HG03469 (cell line): ENCODE measurements around the gene ZDHHC22.

Source experiments
- ATAC-seq: cut with Tn5 transposase; IDR thresholded peaks from one replicate; pipeline ENCODE4 v1.9.1; 2021; ENCODE audit warnings: mild to moderate bottlenecking, moderate library complexity, moderate number of reproducible peaks; ENCODE audit not compliant: unreplicated experiment

Gene ZDHHC22

DNA sequence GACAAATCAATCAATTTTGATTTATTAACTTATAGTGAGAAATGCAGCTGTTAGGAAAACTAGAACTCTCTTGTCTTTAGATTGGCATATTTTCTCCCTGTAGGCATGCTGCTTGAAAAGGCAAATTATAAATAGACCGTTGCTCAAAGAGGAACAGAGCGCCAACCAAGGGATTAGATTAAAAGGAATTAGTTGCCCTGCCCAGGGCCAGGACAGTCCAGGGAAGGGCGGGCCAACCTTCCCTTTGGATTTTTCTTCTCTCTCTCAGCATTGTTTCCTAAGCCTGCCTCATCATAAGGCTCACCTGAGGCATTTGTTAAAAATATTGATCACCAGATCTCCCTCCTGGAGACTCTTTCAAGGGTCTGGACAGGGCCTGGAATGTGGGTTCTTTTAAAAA lies 34.9 kb downstream of the ZDHHC22 start:
- no peak for ATAC-seq

DNA sequence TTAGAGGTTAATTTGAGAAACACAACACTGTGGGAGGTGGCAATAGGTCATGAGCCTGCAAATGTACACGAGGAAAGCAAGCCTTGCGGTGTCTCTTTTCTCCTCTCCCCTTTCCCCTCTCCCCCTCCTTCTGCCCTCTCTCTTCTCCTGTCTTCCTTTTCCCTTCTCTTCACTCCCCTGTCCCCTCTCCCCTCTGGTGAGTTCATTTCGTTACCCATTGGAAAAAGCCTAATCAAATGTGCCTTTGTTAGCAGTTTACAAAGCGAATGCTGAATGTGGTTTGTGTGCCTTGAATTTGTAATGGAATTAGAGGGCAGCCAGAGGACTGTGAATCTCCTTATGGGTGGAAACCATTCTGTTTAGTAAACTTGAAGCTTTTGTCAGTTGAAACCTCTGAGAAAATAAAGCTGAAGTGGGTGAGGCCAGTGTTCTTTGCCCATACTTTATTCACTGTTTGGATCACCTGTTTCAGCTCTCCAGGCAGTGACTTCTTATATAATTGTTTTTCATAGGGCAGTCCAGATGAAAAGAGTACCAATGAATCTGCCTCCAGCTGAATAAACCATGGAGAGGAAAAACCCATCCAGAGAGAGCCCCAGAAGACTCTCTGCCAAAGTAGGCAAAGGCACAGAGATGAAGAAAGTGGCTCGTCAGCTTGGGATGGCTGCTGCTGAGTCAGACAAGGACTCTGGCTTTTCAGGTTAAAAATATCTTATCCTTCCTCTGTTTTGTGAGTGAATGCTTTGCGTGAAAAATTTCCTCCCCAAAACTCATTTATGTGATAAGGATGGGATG lies 36.2 kb downstream of the ZDHHC22 start:
- ATAC-seq, result no peak

DNA sequence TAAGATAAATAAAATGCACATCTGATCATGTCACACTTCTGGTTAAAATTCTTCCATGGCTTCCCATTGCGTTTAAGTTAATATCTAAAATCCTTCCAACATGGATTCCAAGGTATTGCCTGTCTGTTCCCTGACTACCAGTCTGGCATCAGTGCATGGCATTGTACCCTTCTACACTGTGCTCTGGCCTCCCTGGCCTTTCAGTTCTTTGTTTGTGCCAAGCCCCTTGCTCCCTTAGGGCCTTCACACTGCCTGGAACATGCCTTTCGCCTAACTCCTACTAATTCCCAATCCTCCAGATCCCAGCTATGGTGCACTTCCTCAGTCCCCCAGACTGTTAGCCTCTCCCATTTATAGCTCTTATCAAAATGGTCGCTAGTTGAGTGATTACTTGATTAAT lies 37.2 kb downstream of the ZDHHC22 start:
- no peak for ATAC-seq

DNA sequence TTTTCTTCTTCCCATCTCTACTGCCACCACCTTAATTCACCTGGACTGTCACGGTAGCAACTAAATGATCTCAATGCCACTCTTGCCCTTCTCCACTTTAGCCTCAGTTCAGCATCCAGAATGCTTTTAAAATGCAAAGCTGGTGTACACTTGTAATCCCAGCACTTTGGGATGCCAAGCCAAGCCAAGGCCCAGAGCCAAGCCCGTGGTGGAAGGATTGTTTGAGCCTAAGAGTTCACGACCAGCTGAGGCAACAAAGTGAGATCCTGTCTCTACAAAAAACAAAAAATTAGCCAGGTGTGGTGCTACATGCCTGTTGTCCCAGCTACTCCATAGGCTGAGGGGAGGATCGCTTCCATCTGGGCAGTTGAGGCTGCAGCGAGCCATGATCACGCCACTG lies 37.6 kb downstream of the ZDHHC22 start:
- no peak for ATAC-seq

- no peak for ATAC-seq
Measured at GRCh38 chr14:77103475-77103874, 38.1 kb downstream of the ZDHHC22 start.

DNA sequence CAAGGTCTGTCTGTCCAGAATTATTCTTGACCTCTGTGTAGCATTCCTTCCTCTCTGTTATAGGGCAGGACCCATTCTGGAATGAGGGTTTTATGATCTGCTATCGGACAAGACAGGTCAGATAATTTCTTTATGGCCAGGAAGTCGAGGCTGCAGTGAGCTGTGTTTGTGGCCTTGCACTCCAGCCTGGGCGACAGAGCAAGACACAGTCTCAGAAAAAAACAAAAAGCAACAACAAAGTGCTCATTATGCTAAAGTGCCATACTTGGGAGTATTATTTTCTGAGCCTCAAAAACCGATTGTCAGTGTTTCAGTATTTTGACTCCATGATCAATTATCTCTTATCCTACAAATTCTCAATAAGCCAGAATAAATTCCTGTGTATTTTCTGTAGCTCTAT lies 39.4 kb downstream of the ZDHHC22 start:
- no peak for ATAC-seq

- ATAC-seq, result no peak
Measured at GRCh38 chr14:77100961-77101360, 40.6 kb downstream of the ZDHHC22 start.

DNA sequence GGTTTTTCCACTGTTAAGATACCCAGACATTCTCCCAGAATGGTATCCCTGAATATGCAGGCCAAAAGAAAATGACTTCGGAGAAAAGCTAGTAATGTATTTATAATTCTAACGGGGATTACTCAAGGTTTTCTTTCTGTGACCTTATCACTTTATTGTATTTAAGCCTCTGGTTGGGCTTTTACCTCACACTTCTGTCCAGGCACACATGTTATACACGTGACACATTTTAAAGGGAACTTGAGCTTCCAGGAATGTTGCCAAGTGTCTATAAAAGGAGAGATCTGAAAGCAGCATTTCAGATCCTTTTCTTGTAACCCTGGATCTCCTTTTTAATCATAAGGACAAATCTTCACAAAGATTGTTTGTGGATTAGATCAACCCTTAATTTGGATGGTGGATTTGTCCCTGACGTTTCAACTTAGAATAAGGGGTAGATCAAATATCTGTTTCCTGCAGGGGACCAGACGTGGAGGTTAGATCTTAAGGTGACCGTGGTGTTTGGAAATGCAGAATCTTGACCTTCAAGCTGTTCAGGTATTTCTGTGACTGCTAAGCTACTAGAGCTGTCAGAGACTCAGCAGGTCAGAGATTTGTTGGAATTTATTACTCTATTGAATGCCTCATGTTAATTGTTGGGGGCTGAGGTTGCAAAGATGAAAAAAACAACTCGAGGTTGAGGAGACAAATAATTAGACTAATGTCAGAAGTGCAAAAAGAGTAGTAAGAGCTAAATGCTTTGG lies 42.0 kb downstream of the ZDHHC22 start:
- ATAC-seq, result no peak

- no peak for ATAC-seq
Measured at GRCh38 chr14:77098529-77099353, 42.9 kb downstream of the ZDHHC22 start.

DNA sequence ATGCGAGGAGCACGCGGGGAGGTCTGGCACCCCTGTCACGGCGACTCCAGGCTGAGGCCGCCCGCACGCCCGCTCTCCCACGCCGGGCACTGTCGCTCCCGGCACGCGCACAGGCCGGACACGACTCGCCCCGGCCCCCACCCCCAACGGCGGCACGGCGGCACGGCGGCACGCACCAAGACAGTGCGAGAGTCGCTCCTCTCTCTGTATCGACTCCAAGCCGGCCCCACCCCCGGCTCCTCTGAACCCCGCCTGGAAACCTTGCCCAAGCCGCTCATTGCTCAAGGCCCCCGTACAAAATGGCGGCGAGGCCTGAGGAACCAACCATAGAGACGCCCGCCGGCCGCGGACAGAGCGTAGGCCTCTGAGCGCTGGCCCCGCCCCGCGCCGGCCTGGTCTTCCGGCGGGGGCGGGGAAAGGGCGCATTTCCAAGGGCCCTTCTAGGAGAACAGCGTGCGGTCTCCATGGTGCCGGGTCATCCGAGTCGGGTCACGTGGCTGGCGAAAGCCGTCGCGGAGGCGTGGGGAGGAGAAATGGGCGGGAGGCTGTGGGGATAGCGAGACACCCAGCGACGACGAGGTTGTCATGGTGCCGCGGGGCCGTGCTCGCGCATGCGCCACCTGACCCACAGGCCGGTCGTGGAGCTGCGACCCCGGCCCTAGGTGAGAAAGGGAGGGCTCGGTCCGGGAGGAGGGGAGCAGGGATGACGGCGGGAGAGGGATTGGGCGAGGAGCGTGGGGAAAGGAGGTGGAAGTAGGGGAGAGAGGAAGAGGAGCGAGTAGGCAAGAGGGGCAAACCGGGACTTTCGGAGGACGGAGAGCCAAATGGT lies 43.7 kb downstream of the ZDHHC22 start, which contains the start of gene CIPC:
Gene CIPC (plus strand): TSS at position 559 of the 829 bp plus-strand sequence. CDS start 7,451 bp downstream, outside the sequence.
- peak; percentile 63 for ATAC-seq

DNA sequence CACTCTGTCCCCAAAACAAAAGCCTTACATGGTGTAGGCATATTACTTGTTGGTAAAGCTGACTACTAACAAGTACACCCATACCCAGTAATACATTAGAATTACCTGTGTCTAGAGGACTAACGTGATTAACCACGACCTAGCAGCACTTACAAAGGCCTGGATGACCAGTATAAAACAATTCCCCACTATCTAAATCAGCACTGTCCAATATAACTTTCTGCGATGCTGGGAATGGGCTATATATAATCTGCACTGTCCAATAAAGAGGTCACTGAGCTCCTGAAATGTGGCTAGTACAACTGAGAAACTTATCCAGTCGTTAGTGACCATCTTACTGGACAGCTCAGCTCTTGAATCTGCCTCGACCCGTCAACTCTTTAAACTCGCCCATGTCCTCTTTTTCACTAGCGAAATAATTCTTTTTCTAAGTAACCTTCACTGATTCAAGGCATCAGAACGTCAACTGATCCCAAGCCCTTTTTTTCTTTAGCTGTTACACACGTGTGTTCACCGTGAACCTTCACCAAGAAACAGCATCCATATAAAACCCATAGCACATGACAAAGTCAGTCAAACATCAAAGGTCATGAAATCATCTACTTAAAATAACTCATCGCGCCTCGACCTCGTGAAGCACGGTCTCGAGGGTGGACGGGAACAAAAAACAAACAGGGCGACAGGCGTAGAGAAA lies 44.4 kb downstream of the ZDHHC22 start:
- no peak for ATAC-seq

DNA sequence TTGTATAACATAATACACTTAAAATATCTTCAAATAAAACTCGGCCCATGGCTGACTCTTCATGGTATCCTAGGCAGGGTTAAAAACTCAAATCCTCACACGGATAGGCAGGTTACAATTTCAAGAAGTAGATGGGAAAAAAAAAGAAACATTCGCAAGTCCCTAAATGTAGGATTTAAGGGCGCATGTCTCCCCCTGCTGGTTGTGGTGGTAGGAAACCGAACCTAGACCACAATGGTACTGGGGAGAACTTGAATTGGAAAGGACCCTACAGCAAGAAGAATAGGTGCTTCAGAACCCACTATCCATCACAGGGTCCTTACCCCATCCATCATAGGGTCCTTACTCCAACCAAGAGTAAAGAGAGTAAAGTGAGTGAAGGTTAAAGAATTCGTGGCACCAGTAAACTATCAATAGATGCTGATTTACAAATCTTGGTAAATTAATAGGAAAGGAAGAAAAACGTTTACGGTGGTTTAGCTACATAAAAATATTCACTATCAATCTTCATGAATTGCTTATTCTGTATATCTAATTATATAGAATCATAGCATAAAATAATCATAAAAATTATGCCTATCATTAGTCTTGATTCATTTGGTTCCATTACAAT lies 46.8 kb downstream of the ZDHHC22 start:
- ATAC-seq, result no peak

GRCh38 chr14:77092676-77093075 lies 48.9 kb downstream of the ZDHHC22 start:
- no peak for ATAC-seq

DNA sequence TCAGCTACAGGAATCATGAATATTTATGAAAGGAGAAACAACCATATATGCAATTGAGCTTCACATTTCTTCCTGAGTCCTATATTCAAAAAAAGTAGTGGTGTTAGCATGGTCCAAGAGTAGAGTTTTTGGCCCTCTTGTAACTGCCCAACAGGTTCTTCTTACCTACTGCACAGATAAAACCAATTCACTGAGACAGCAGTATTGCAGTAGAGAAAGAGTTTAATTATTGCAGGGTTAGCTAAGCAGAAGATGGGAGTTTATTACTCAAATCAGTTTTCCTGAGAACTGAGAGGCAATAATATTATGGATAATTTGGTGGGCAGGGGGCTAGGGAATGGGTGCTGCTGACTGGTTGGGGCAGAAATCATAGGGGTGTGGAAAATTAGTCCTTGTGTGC lies 50.1 kb downstream of the ZDHHC22 start:
- no peak for ATAC-seq

- no peak for ATAC-seq
Measured at GRCh38 chr14:77088645-77089044, 52.9 kb downstream of the ZDHHC22 start.

- no peak for ATAC-seq
Measured at GRCh38 chr14:77088219-77088618, 53.4 kb downstream of the ZDHHC22 start.

DNA sequence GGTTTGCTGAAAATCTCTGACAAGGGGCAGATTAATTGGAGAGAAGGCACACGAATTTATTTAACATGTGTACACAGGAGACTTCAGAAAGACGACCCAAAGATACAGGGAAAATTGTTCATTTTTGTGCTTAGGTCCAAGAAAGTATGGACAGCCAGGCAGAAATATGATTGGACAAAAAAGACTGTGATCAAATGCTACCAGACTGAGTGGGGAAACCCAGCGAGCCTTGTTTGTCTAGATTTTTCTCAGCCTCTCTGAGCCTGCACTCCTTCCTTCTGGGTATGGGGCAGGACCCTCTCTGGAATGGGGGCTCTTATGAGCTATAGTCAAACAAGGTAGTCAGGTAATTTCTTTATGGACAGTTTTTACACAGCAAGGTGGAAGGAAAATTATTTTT lies 54.0 kb downstream of the ZDHHC22 start:
- no peak for ATAC-seq

DNA sequence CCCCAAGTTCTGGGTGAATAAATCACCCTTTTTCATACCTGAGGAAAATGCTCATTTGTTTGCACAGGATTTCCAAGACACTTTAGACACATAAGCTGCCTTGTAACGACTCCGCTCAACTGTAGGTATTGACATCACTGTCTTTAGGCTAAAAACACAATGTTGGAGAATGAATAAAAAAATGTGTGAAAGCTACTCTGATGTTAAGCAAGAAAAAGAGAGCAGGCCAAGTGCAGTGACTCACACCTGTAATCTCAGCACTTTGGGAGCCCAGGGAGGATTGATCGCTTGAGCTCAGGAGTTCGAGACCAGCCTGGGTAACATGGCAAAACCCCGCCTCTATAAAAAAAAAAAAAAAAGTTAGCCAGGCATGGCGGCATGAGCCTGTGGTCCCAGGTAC lies 54.6 kb downstream of the ZDHHC22 start:
- no peak for ATAC-seq

DNA sequence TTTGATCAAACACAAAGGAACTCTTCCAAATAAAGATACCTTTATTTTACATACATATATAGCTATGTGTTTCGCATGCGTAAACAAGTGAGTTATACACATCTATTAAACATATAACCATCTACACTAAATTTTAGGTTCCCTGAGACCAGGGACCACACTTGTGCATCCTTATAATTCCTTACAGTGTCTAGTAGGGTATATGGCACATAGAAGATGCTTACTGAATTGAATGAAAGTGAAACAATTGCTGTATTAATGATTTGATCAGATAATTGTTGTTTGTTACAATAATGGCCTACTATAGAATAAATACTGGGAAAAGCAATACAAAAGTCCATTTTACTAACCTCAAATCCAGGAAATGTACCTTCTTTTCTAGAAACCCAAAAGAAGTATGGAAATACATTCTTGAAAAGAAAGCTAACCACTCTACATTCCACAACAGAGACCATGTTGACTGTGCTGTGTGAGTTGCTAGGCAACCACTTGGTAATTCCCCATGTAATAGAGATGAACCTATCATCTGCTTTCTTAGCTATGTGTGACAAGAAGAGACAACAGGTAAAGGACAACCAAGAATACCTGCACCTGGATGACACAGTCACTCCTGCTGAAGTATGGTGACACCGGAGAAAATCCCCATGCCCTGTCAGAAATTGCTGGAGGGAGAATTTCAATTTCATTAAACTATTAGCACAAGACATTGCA lies 55.4 kb downstream of the ZDHHC22 start:
- no peak for ATAC-seq
